HepG2 (cell line): Measurements from ENCODE around the gene COA3. TPM values are rescaled to one million over a fixed set of nuclear protein-coding genes. Genes with fewer than 3 reads are reported as not detected.

Experiments used
- ATAC-seq: fragments of 200-7000 bp; cut with Tn5 transposase; 3 replicates; pipeline ENCODE4 v1.9.1; 2020; ENCODE audit warnings: mild to moderate bottlenecking, moderate library complexity
- BruUV-seq: library from RNA; stranded (reverse); fragments of 400-500 nt; replicated peaks from 2 replicates; lab custom pipeline; 2021; lab: Mats Ljungman, UMichigan
- CTCF ChIA-PET: fragments of 300-600 bp; formaldehyde crosslinking; extraction: SDS; loops from one replicate; lab custom pipeline; 2021; ENCODE audit warnings: low total read pairs, inconsistent platforms, low intra/inter-chr PET ratio; lab: Yijun Ruan, JAX
- POLR2A ChIA-PET: fragments of 350-600 bp; sonication (Branson Sonifier 250); formaldehyde crosslinking; loops from one replicate; lab custom pipeline; 2020; ENCODE audit warnings: antibody characterized with exemption, inconsistent platforms; lab: Yijun Ruan, JAX
- DNase-seq: peaks from one replicate; pipeline ENCODE4 v3.0.0-alpha.2; 2015; ENCODE audit warnings: low spot score
- FAIRE-seq: peaks from 3 replicates; lab custom pipeline; 2011; peaks lifted over from hg19 to GRCh38; lab: Jason Lieb, UNC
- H2AFZ ChIP-seq: one replicate; pipeline ENCODE4 v1.6.1; 2011; ENCODE audit warnings: low read length, inconsistent platforms
- H3K27ac ChIP-seq: fragments of 300-600 bp; 3 replicates; pipeline ENCODE4 v1.8.0; 2011; ENCODE audit warnings: mixed run types, mild to moderate bottlenecking, mixed read lengths, low read length, inconsistent platforms; ENCODE audit not compliant: insufficient read depth; ENCODE audit errors: extremely low read length
- H3K27me3 ChIP-seq, 2 experiments: fragments of 200-600 bp in 1 of 2; 2 replicates in 1 of 2; 3 replicates in 1 of 2; pipeline versions ENCODE4 v1.6.0 to v1.8.0; 2011; ENCODE audit warnings: low read length in 2 of 2, mild to moderate bottlenecking in 2 of 2, moderate library complexity in 2 of 2, inconsistent platforms in 1 of 2; ENCODE audit not compliant: insufficient read depth in 2 of 2, control insufficient read depth in 1 of 2
- H3K36me3 ChIP-seq, 2 experiments: fragments of 200-600 bp in 1 of 2; replicated peaks in 1 of 2; 2 replicates in 1 of 2; 3 replicates in 1 of 2; pipeline versions ENCODE4 v1.5.1 to v1.8.0; 2011; ENCODE audit warnings: low read length in 2 of 2, inconsistent platforms in 1 of 2; ENCODE audit not compliant: insufficient read depth in 2 of 2, control insufficient read depth in 1 of 2
- H3K4me1 ChIP-seq: 2 replicates; pipeline ENCODE4 v1.5.1; 2012; ENCODE audit warnings: low read length, inconsistent platforms; ENCODE audit not compliant: insufficient read depth
- H3K4me2 ChIP-seq: 2 replicates; pipeline ENCODE4 v1.6.0; 2011; ENCODE audit warnings: low read depth, low read length, inconsistent platforms
- H3K4me3 ChIP-seq, 3 experiments: fragments of 200-600 bp in 1 of 3; sonication (generic), shearing (Covaris generic) in 1 of 3; replicated peaks in 1 of 3; 2 replicates each; pipeline ENCODE4 v1.5.1; 2011 to 2016; ENCODE audit warnings: low read length in 3 of 3, inconsistent platforms in 2 of 3, low read depth in 2 of 3, mild to moderate bottlenecking in 2 of 3, control low read depth in 1 of 3, mixed read lengths in 1 of 3; ENCODE audit not compliant: insufficient read depth in 1 of 3
- H3K79me2 ChIP-seq: one replicate; pipeline ENCODE4 v1.6.1; 2011; ENCODE audit warnings: low read length, inconsistent platforms; ENCODE audit not compliant: insufficient read depth
- H3K9ac ChIP-seq: 2 replicates; pipeline ENCODE4 v1.6.0; 2011; ENCODE audit warnings: mild to moderate bottlenecking, low read depth, low read length, inconsistent platforms; ENCODE audit not compliant: insufficient read depth
- H3K9me3 ChIP-seq: 2 replicates; pipeline ENCODE4 v1.5.1; 2012; ENCODE audit warnings: mild to moderate bottlenecking, low read length
- H4K20me1 ChIP-seq: 2 replicates; pipeline ENCODE4 v1.6.0; 2011; ENCODE audit warnings: inconsistent platforms, mild to moderate bottlenecking, low read length, moderate library complexity; ENCODE audit not compliant: insufficient read depth
- FOXJ3 ChIP-seq: sonication (generic); formaldehyde crosslinking; IDR thresholded peaks from 2 replicates; pipeline ENCODE4 v1.4.0; 2020; ENCODE audit warnings: missing genetic modification reagents, mild to moderate bottlenecking, borderline replicate concordance
- RBM22 ChIP-seq: fragments of 200-400 bp; formaldehyde crosslinking; optimal IDR thresholded peaks from 2 replicates; pipeline ENCODE3; 2017; ENCODE audit warnings: mild to moderate bottlenecking, low read length, moderate library complexity
- ZNF382 ChIP-seq: sonication (generic); formaldehyde crosslinking; IDR thresholded peaks from 2 replicates; pipeline ENCODE4 v1.5.0; 2020; ENCODE audit warnings: missing genetic modification reagents, mild to moderate bottlenecking, borderline replicate concordance
- ZNF451 ChIP-seq: sonication (generic); formaldehyde crosslinking; IDR thresholded peaks from 2 replicates; pipeline ENCODE4 v1.5.0; 2020; ENCODE audit warnings: mild to moderate bottlenecking, missing genetic modification reagents
- whole genome bisulfite sequencing: methylation state at CpG from one replicate; pipeline ENCODE4 v1.1.6; 2017; ENCODE audit warnings: low lambda C conversion rate; 5-methylcytosine and 5-hydroxymethylcytosine counted together
- in situ Hi-C: cut with HindIII; loops from 2 replicates; pipeline ENCODE4 v1.10.0; 2017; ENCODE audit warnings: low pct_unique_long_range_greater_than_20kb; ENCODE audit not compliant: extremely low pct_ligation_motif_present
- intact Hi-C: fragments of 100-400 bp; cut with micrococcal nuclease; formaldehyde crosslinking; loops from one replicate; pipeline ENCODE4 v1.10.0; 2022; ENCODE audit not compliant: unreplicated experiment
- polyA plus RNA-seq, 8 experiments: library from polyadenylated mRNA; depleted of rRNA in 3 of 8; stranded (reverse) in 7 of 8; unstranded in 1 of 8; fragments of >200 nt; fragmentation: Illumina TruSeq in 4 of 8; extraction: Trizol in 4 of 8; gene quantifications; 2 replicates each; pipeline versions ENCODE4 v1.2.1 to v1.2.3, GENCODE V29; 2011 to 2016; ENCODE audit warnings: low read depth in 4 of 8, missing spikeins in 1 of 8, mixed read lengths in 1 of 8; ENCODE audit not compliant: insufficient read depth in 1 of 8
- total RNA-seq, 5 experiments: library from RNA; depleted of rRNA; stranded (reverse); fragments of >200 nt; fragmentation: Illumina TruSeq; extraction: Trizol; gene quantifications; 2 replicates each; pipeline ENCODE4 v1.2.3, GENCODE V29; 2016; ENCODE audit warnings: low read depth in 1 of 5

COA3 gene
- total and polyA plus RNA-seq, 2 of the 13 experiments (the other 11 are each of a cell fraction or from before 2014, with no cell fraction given), result 133 to 202 TPM

- no peaks in the 10 kb centered on the region for H3K27me3 ChIP-seq
- ChIA-PET CTCF (interaction anchor here (2.6 to 3.6 kb wide), 3 partner anchors 87 to 95 kb away, joined by 5 to 68 read pairs (median 32); no protein-coding TSS in a partner anchor), POLR2A (interaction anchor here (1.5 to 5.0 kb wide), 3 partner anchors 8 to 87 kb away, joined by 8 to 39 read pairs (median 14); partner anchors contain the start of gene PSME3)
- H3K79me2 ChIP-seq, result no peaks in the 10 kb centered on the region
- ATAC-seq, result no peak
- in situ Hi-C loops (loop anchor here (5.0 to 10.0 kb wide), 2 partner anchors 85 to 143 kb away; partner anchors contain the start of genes PTGES3L and RUNDC1), intact Hi-C loops (loop anchor here (5.0 kb wide), 1 partner anchor 140 kb away; the partner anchor contains the start of genes PTGES3L and RUNDC1)
- H3K4me2 ChIP-seq, result no peak overlapping the region
- H3K27ac ChIP-seq, result no peak overlapping the region
- no peak overlapping the region for H3K9ac ChIP-seq
- BruUV-seq, result TSS peak; percentile 24
- no peaks in the 10 kb centered on the region for H4K20me1 ChIP-seq
- no peak overlapping the region for H2AFZ ChIP-seq
- H3K36me3 ChIP-seq, result peaks cover 48 to 79% of the 10 kb centered on the region in 2 experiments
- peak; percentile 42 for FAIRE-seq
- peaks cover 11% of the 10 kb centered on the region; the same call in 1 of the 2 replicates for H3K4me1 ChIP-seq
- H3K4me3 ChIP-seq, result no peak overlapping the region
- 96% methylated on average over 11 of the region's 11 CpGs for WGBS
- TF ChIP-seq RBM22 (peak; percentile 15), ZNF451 (CRISPR knock-in tag) (no peak)
- DNase-seq, result no peak
- H3K9me3 ChIP-seq, result no peaks in the 10 kb centered on the region
Measured at GRCh38 chr17:42841975-42842685, 43.6 kb upstream of the COA3 start.

- WGBS, result 98% methylated on average over 6 of the region's 6 CpGs
- in situ Hi-C loops, result no loop called here
- no peaks in the 10 kb centered on the region for H3K9me3 ChIP-seq
Measured at GRCh38 chr17:42835732-42836131, 37.2 kb upstream of the COA3 start.

More at GRCh38 chr17:42835732-42836131, 37.2 kb upstream of the COA3 start:
- ATAC-seq (no peak), DNase-seq (no peak), FAIRE-seq (no peak)
- TF ChIP-seq ZNF382 (CRISPR knock-in tag), result 0 out of 2 replicates have a peak, but pooled peaks have one; percentile 52
- TF ChIP-seq FOXJ3 (CRISPR knock-in tag), result no peak
- Histone ChIP-seq H3K4me2 (no peak overlapping the region), H3K9ac (no peak overlapping the region), H3K27me3 (no peaks in the 10 kb centered on the region; a peak in 1 of 5 replicates), H3K4me1 (peaks cover 40% of the 10 kb centered on the region), H3K4me3 (no peak overlapping the region), H2AFZ (no peak overlapping the region), H4K20me1 (no peaks in the 10 kb centered on the region), H3K79me2 (peaks cover 38% of the 10 kb centered on the region), H3K36me3 (peaks cover 21 to 43% of the 10 kb centered on the region in 2 experiments), H3K27ac (no peak overlapping the region)
- POLR2A ChIA-PET, result interaction anchor here (0.6 to 5.9 kb wide), 7 partner anchors 12 to 298 kb away, joined by 3 to 73 read pairs (median 3); partner anchors contain the start of genes BECN1 and RPL27
- intact Hi-C loops, result no loop called here
- CTCF ChIA-PET, result no interaction called here
- BruUV-seq, result no TSS peak
